ENCODE measurements around the gene CHST9. TPM values are rescaled to one million over a fixed set of nuclear protein-coding genes. Genes with fewer than 3 reads are reported as not detected.

CHST9 gene
- total and polyA plus RNA-seq, 9 of the 15 experiments (the other 6 are each of a cell fraction or from before 2014, with no cell fraction given): not detected

- no peak for TF ChIP-seq POU5F1 (IDR thresholded peaks at IDR 0.05; ENCODE audit: borderline replicate concordance, low read depth, low read length, partially characterized antibody)
- no peak for TF ChIP-seq PKNOX1 (IDR thresholded peaks at IDR 0.05)
- TF ChIP-seq ILF3 (IDR thresholded peaks at IDR 0.05; ENCODE audit: borderline replicate concordance): no peak
- no peak for TF ChIP-seq TEAD1 (CRISPR knock-in tag; IDR thresholded peaks at IDR 0.05)
Measured at GRCh38 chr18:27226556-27227075, 41.5 kb upstream of the CHST9 start (continued).

- no peaks in the 10 kb centered on the region for H3K36me3 ChIP-seq (ENCODE audit: control insufficient read depth, insufficient read depth, low read length)
- in situ Hi-C loops (cut with MboI): no loop called here
- CTCF ChIA-PET (ENCODE audit: low intra/inter-chr PET ratio): interaction anchor here (0.6 kb wide), 1 partner anchor 874 kb away, joined by 4 read pairs; no protein-coding TSS in a partner anchor
- H3K9me1 ChIP-seq (ENCODE audit: control insufficient read depth, insufficient read depth, low read length): no peaks in the 10 kb centered on the region
- no peaks in the 10 kb centered on the region for H4K20me1 ChIP-seq (replicated peaks; ENCODE audit: control insufficient read depth, insufficient read depth, low read length)
- FAIRE-seq (no peak), ATAC-seq (no peak), DNase-seq (ENCODE audit: extremely low read depth in 1 of 4, low spot score in 3 of 4) (no peak)
- H2AFZ ChIP-seq (ENCODE audit: low read depth, low read length): no peak overlapping the region
- H3K79me2 ChIP-seq (ENCODE audit: control insufficient read depth, insufficient read depth, low read length): no peaks in the 10 kb centered on the region
- WGBS (ENCODE audit: insufficient coverage, low coverage, missing lambda C conversion rate): 2% methylated on average over 7 of the region's 7 CpGs
- POLR2A ChIA-PET: no interaction called here
- H3K9ac ChIP-seq (ENCODE audit: insufficient read depth in 1 of 2, low read depth in 2 of 2, low read length in 2 of 2): no peak overlapping the region
- H3K4me1 ChIP-seq (replicated peaks in 1 of 2; ENCODE audit: control insufficient read depth in 2 of 2, insufficient read depth in 2 of 2, low read length in 2 of 2): no peaks in the 10 kb centered on the region
- no peak overlapping the region for H3K27ac ChIP-seq (ENCODE audit: extremely low read depth, low read depth, low read length)
- no peak overlapping the region for H3K4me3 ChIP-seq
- H3K9me3 ChIP-seq (replicated peaks; ENCODE audit: control insufficient read depth, insufficient read depth, low read depth, low read length): no peaks in the 10 kb centered on the region
- no TSS peak for BruUV-seq (replicated peaks)
- no peaks in the 10 kb centered on the region for H3K27me3 ChIP-seq (ENCODE audit: control insufficient read depth in 2 of 2, insufficient read depth in 2 of 2, low read length in 2 of 2)
- no peak overlapping the region for H3K4me2 ChIP-seq (ENCODE audit: insufficient read depth, low read length)
- intact Hi-C loops (cut with micrococcal nuclease): no loop called here
- no peak for TF ChIP-seq ARNT (IDR thresholded peaks at IDR 0.05)
- TF ChIP-seq, protein P1, sequence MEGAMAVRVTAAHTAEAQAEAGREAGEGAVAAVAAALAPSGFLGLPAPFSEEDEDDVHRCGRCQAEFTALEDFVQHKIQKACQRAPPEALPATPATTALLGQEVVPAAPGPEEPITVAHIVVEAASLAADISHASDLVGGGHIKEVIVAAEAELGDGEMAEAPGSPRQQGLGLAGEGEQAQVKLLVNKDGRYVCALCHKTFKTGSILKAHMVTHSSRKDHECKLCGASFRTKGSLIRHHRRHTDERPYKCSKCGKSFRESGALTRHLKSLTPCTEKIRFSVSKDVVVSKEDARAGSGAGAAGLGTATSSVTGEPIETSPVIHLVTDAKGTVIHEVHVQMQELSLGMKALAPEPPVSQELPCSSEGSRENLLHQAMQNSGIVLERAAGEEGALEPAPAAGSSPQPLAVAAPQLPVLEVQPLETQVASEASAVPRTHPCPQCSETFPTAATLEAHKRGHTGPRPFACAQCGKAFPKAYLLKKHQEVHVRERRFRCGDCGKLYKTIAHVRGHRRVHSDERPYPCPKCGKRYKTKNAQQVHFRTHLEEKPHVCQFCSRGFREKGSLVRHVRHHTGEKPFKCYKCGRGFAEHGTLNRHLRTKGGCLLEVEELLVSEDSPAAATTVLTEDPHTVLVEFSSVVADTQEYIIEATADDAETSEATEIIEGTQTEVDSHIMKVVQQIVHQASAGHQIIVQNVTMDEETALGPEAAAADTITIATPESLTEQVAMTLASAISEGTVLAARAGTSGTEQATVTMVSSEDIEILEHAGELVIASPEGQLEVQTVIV (CRISPR knock-in tag; IDR thresholded peaks at IDR 0.05; ENCODE audit: borderline replicate concordance): no peak
- no peak for TF ChIP-seq C11orf30 (IDR thresholded peaks at IDR 0.05; ENCODE audit: low read depth)
- TF ChIP-seq TEAD1 (CRISPR knock-in tag; IDR thresholded peaks at IDR 0.05): no peak
- TF ChIP-seq TFAM (CRISPR knock-in tag; conservative IDR thresholded peaks at IDR 0.05): no peak
- no peak for TF ChIP-seq SMAD1 (IDR thresholded peaks at IDR 0.05; ENCODE audit: low read depth, low read length, partially characterized antibody)
- no peak for TF ChIP-seq RFX5 (IDR thresholded peaks at IDR 0.05; ENCODE audit: low read depth, low read length)
- no peak for TF ChIP-seq PCBP2 (IDR thresholded peaks at IDR 0.05; ENCODE audit: low read depth, low read length, poor library complexity, severe bottlenecking)
- TF ChIP-seq, protein P2, sequence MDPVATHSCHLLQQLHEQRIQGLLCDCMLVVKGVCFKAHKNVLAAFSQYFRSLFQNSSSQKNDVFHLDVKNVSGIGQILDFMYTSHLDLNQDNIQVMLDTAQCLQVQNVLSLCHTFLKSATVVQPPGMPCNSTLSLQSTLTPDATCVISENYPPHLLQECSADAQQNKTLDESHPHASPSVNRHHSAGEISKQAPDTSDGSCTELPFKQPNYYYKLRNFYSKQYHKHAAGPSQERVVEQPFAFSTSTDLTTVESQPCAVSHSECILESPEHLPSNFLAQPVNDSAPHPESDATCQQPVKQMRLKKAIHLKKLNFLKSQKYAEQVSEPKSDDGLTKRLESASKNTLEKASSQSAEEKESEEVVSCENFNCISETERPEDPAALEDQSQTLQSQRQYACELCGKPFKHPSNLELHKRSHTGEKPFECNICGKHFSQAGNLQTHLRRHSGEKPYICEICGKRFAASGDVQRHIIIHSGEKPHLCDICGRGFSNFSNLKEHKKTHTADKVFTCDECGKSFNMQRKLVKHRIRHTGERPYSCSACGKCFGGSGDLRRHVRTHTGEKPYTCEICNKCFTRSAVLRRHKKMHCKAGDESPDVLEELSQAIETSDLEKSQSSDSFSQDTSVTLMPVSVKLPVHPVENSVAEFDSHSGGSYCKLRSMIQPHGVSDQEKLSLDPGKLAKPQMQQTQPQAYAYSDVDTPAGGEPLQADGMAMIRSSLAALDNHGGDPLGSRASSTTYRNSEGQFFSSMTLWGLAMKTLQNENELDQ (CRISPR knock-in tag; IDR thresholded peaks at IDR 0.05; ENCODE audit: borderline replicate concordance): no peak
- no peak for TF ChIP-seq RBM15 (IDR thresholded peaks at IDR 0.05; ENCODE audit: insufficient read depth, low read length)
Measured at GRCh38 chr18:27225947-27226481, 40.9 kb upstream of the CHST9 start.
